HG02943 (cell line): Measurements from ENCODE around the gene PITPNM2.

Experiments
- ATAC-seq: cut with Tn5 transposase; IDR thresholded peaks from one replicate; pipeline ENCODE4 v1.9.1; 2021; ENCODE audit warnings: mild to moderate bottlenecking, low read depth, moderate library complexity; ENCODE audit not compliant: unreplicated experiment

Gene PITPNM2

GRCh38 chr12:123145211-123145610 is 5.7 kb downstream of the PITPNM2 start:
- no peak for ATAC-seq

- ATAC-seq, result no peak
Observed at GRCh38 chr12:123143736-123144461, 7.0 kb downstream of the PITPNM2 start.

- ATAC-seq, result no peak
Observed at GRCh38 chr12:123142921-123143735, 7.8 kb downstream of the PITPNM2 start.

- no peak for ATAC-seq
Observed at GRCh38 chr12:123142518-123142840, 8.4 kb downstream of the PITPNM2 start.

- ATAC-seq, result no peak
Observed at GRCh38 chr12:123141615-123142517, 9.0 kb downstream of the PITPNM2 start.

- ATAC-seq, result no peak
Observed at GRCh38 chr12:123140676-123141614, 9.9 kb downstream of the PITPNM2 start.

GRCh38 chr12:123139926-123140675 is 10.8 kb downstream of the PITPNM2 start:
- no peak for ATAC-seq

GRCh38 chr12:123135688-123136087 is 15.2 kb downstream of the PITPNM2 start:
- no peak for ATAC-seq

GRCh38 chr12:123134826-123135225 is 16.1 kb downstream of the PITPNM2 start:
- ATAC-seq, result no peak

GRCh38 chr12:123134271-123134671 is 16.6 kb downstream of the PITPNM2 start:
- no peak for ATAC-seq

- no peak for ATAC-seq
Observed at GRCh38 chr12:123133701-123134100, 17.2 kb downstream of the PITPNM2 start.

- no peak for ATAC-seq
Observed at GRCh38 chr12:123132951-123133619, 17.8 kb downstream of the PITPNM2 start.

- ATAC-seq, result no peak
Observed at GRCh38 chr12:123131879-123132402, 18.9 kb downstream of the PITPNM2 start.

GRCh38 chr12:123131291-123131832 is 19.5 kb downstream of the PITPNM2 start:
- no peak for ATAC-seq

- ATAC-seq, result no peak
Observed at GRCh38 chr12:123129621-123130020, 21.3 kb downstream of the PITPNM2 start.

- ATAC-seq, result no peak
Observed at GRCh38 chr12:123127182-123127495, 23.8 kb downstream of the PITPNM2 start.

- no peak for ATAC-seq
Observed at GRCh38 chr12:123126294-123127181, 24.4 kb downstream of the PITPNM2 start.
